Measurements from ENCODE around the gene CASQ1. TPM values are rescaled to one million over a fixed set of nuclear protein-coding genes. Genes with fewer than 3 reads are reported as not detected.
A peak's percentile ranks its signal among the peaks of the same experiment; 100 is the strongest.

Gene CASQ1
- total RNA-seq, 1 experiment from 2014 or later = 0.46 TPM

- peaks cover 25% of the 10 kb centered on the region for H3K27me3 Mint-ChIP-seq (ENCODE audit: low read depth)
- ChIA-PET CTCF (interaction anchor here (0.8 to 5.4 kb wide), 28 partner anchors 20 to 370 kb away, joined by 3 to 71 read pairs (median 9); partner anchors contain the start of genes CASQ1, DCAF8, IGSF8 and KCNJ9), POLR2A (interaction anchor here (0.6 to 1.7 kb wide), 6 partner anchors 9 to 60 kb away, joined by 3 to 8 read pairs (median 4); no protein-coding TSS in a partner anchor)
- ATAC-seq (peak; percentile 73), DNase-seq (ENCODE audit: low spot score) (peak; percentile 63)
- TF ChIP-seq JUN (CRISPR knock-in tag; IDR thresholded peaks at IDR 0.05) (no peak), NR3C1 (CRISPR knock-in tag; conservative IDR thresholded peaks at IDR 0.05; ENCODE audit: low read depth) (no peak)
- TF ChIP-seq, protein P1, sequence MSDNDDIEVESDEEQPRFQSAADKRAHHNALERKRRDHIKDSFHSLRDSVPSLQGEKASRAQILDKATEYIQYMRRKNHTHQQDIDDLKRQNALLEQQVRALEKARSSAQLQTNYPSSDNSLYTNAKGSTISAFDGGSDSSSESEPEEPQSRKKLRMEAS (CRISPR knock-in tag; IDR thresholded peaks at IDR 0.05) = 0 out of 2 replicates have a peak, but pooled peaks have one; percentile 4
- peak overlapping the region; percentile 94 for H3K27ac Mint-ChIP-seq
- H3K4me3 Mint-ChIP-seq = peak overlapping the region; percentile 42
- H3K36me3 Mint-ChIP-seq = no peaks in the 10 kb centered on the region
- H3K9me3 Mint-ChIP-seq = no peaks in the 10 kb centered on the region
- H3K4me1 Mint-ChIP-seq = peaks cover 64% of the 10 kb centered on the region
These were observed 21.6 kb upstream of the CASQ1 start for GRCh38 chr1:160168609-160169369.

DNA sequence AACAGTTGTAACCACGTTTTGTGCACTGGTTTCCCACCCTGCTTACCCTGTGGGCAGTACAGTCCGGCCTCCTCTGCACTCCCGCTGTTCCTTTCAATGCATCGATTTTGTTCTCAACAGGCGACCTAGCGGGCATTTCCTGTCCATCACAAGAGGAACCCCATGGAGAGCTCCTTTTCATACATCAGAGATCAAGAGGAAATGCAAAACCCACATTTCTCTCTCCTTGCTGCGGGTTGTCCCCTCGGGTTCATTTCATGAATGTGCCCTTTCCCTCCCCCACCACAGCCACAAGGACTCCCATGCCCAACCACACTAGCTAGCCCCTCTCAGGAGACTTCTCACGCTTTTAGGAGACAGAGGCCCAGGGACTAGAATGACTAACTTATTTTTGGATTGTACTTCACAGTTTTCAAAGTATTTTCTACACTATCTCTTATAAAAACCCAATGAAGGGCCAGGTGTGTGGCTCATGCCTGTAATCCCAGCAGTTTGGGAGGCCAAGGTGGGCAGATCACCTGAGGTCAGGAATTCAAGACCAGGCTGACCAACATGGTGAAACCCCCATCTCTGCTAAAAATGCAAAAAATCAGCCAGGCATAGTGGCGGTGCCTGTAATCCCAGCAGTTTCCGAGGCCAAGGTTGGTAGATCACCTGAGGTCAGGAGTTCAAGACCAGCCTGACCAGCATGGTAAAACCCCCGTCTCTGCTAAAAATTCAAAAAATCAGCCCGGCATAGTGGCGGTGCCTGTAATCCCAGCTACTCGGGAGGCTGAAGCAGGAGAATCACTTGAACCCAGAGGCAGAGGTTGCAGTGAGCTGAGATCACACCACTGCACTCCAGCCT, 20.6 kb upstream of the CASQ1 start:
- Mint-ChIP-seq H3K4me3 (peak overlapping the region; percentile 42), H3K9me3 (no peaks in the 10 kb centered on the region), H3K36me3 (no peaks in the 10 kb centered on the region), H3K27ac (peak overlapping the region; percentile 94), H3K4me1 (peaks cover 64% of the 10 kb centered on the region), H3K27me3 (ENCODE audit: low read depth) (peaks cover 25% of the 10 kb centered on the region)
- CTCF ChIA-PET = interaction anchor here (0.6 to 5.4 kb wide), 29 partner anchors 20 to 852 kb away, joined by 3 to 71 read pairs (median 8); partner anchors contain the start of genes CASQ1, DCAF8 and IGSF8
- POLR2A ChIA-PET = interaction anchor here (1.0 to 1.7 kb wide), 5 partner anchors 21 to 61 kb away, joined by 3 to 8 read pairs (median 4); no protein-coding TSS in a partner anchor
- ATAC-seq (peak; percentile 78), DNase-seq (ENCODE audit: low spot score) (peak; percentile 75)
- TF ChIP-seq ETV6 (CRISPR knock-in tag; IDR thresholded peaks at IDR 0.05) (peak; percentile 85), ZNF138 (CRISPR knock-in tag; conservative IDR thresholded peaks at IDR 0.05) (no peak), TCF7 (CRISPR knock-in tag; IDR thresholded peaks at IDR 0.05; ENCODE audit: low read depth) (no peak), IRF2 (CRISPR knock-in tag; IDR thresholded peaks at IDR 0.05; ENCODE audit: borderline replicate concordance, low read depth) (no peak), ERG (CRISPR knock-in tag; IDR thresholded peaks at IDR 0.05) (peak; percentile 60; the same call in 1 of the 2 replicates), ZNF232 (CRISPR knock-in tag; IDR thresholded peaks at IDR 0.05) (no peak), SMAD3 (CRISPR knock-in tag; IDR thresholded peaks at IDR 0.05; ENCODE audit: borderline replicate concordance) (no peak), NFYB (CRISPR knock-in tag; conservative IDR thresholded peaks at IDR 0.05; ENCODE audit: low read depth) (no peak), NR2C2 (CRISPR knock-in tag; IDR thresholded peaks at IDR 0.05) (no peak), GTF2I (CRISPR knock-in tag; conservative IDR thresholded peaks at IDR 0.05) (peak; percentile 43; the same call in 1 of the 2 replicates), IRF1 (CRISPR knock-in tag; IDR thresholded peaks at IDR 0.05) (no peak), AR (CRISPR knock-in tag; IDR thresholded peaks at IDR 0.05) (0 out of 2 replicates have a peak, but pooled peaks have one; percentile 22), KAT7 (CRISPR knock-in tag; IDR thresholded peaks at IDR 0.05; ENCODE audit: borderline replicate concordance) (no peak)
- TF ChIP-seq, protein P2, sequence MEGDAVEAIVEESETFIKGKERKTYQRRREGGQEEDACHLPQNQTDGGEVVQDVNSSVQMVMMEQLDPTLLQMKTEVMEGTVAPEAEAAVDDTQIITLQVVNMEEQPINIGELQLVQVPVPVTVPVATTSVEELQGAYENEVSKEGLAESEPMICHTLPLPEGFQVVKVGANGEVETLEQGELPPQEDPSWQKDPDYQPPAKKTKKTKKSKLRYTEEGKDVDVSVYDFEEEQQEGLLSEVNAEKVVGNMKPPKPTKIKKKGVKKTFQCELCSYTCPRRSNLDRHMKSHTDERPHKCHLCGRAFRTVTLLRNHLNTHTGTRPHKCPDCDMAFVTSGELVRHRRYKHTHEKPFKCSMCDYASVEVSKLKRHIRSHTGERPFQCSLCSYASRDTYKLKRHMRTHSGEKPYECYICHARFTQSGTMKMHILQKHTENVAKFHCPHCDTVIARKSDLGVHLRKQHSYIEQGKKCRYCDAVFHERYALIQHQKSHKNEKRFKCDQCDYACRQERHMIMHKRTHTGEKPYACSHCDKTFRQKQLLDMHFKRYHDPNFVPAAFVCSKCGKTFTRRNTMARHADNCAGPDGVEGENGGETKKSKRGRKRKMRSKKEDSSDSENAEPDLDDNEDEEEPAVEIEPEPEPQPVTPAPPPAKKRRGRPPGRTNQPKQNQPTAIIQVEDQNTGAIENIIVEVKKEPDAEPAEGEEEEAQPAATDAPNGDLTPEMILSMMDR (IDR thresholded peaks at IDR 0.05) = no peak
- TF ChIP-seq, protein P3, sequence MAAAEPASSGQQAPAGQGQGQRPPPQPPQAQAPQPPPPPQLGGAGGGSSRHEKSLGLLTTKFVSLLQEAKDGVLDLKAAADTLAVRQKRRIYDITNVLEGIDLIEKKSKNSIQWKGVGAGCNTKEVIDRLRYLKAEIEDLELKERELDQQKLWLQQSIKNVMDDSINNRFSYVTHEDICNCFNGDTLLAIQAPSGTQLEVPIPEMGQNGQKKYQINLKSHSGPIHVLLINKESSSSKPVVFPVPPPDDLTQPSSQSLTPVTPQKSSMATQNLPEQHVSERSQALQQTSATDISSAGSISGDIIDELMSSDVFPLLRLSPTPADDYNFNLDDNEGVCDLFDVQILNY (CRISPR knock-in tag; IDR thresholded peaks at IDR 0.05) = no peak
- TF ChIP-seq, protein P4, sequence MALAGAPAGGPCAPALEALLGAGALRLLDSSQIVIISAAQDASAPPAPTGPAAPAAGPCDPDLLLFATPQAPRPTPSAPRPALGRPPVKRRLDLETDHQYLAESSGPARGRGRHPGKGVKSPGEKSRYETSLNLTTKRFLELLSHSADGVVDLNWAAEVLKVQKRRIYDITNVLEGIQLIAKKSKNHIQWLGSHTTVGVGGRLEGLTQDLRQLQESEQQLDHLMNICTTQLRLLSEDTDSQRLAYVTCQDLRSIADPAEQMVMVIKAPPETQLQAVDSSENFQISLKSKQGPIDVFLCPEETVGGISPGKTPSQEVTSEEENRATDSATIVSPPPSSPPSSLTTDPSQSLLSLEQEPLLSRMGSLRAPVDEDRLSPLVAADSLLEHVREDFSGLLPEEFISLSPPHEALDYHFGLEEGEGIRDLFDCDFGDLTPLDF (CRISPR knock-in tag; IDR thresholded peaks at IDR 0.05) = no peak
- TF ChIP-seq, protein P5, sequence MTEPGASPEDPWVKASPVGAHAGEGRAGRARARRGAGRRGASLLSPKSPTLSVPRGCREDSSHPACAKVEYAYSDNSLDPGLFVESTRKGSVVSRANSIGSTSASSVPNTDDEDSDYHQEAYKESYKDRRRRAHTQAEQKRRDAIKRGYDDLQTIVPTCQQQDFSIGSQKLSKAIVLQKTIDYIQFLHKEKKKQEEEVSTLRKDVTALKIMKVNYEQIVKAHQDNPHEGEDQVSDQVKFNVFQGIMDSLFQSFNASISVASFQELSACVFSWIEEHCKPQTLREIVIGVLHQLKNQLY (CRISPR knock-in tag; IDR thresholded peaks at IDR 0.05) = no peak

Data from WTC11 (cell line).